Ovary (tissue), 3 donors: ENCODE data around the gene GPSM1.

Experiments
- CTCF ChIP-seq, 3 donors: fragments of 450-650 bp in 2 of 3; fragments of 200-600 bp in 1 of 3; IDR thresholded peaks; one replicate each; pipeline versions ENCODE4 v1.5.1 to v1.8.0; 2016 to 2022; ENCODE audit warnings: antibody characterized with exemption in 3 of 3, mild to moderate bottlenecking in 1 of 3
- EP300 ChIP-seq: sonication (generic); formaldehyde crosslinking; IDR thresholded peaks from one replicate; pipeline ENCODE4 v1.6.1; 2017; ENCODE audit warnings: antibody characterized with exemption
- donor health status: DM: no; HTN: no; CAD: no.

- TF ChIP-seq CTCF (IDR thresholded peaks at IDR 0.05) (no peak), EP300 (no peak)
Measured at GRCh38 chr9:136330406-136330990, 3.2 kb downstream of the GPSM1 start.
